Stimulated activated effector memory CD8-positive, alpha-beta T cell treated with anti-CD3 and anti-CD28 coated beads, Interleukin-12 subunit alpha, Interleukin-12 subunit beta, amount 100 ng/mL, for 72 hours (primary cell): ENCODE measurements around the gene USP6NL.

Experiments used
- ATAC-seq: fragments of 150-1000 bp; cut with Tn5 transposase; 2 replicates; pipeline ENCODE4 v1.10.0; 2021
- DNase-seq, 2 donors: peaks; one replicate each; pipeline ENCODE4 v3.0.0; 2021 to 2022; ENCODE audit warnings: low spot score in 2 of 2
- H3K27ac Mint-ChIP-seq: one replicate; pipeline ENCODE4 v1.8.0; 2022; ENCODE audit warnings: mild to moderate bottlenecking, mixed read lengths
- H3K36me3 Mint-ChIP-seq: one replicate; pipeline ENCODE4 v1.8.0; 2022; ENCODE audit warnings: mild to moderate bottlenecking, mixed read lengths
- H3K4me1 Mint-ChIP-seq: one replicate; pipeline ENCODE4 v1.8.0; 2022; ENCODE audit warnings: mixed read lengths
- H3K4me3 Mint-ChIP-seq: one replicate; pipeline ENCODE4 v1.8.0; 2022; ENCODE audit warnings: mild to moderate bottlenecking, mixed read lengths
- H3K9me3 Mint-ChIP-seq: one replicate; pipeline ENCODE4 v1.8.0; 2022; ENCODE audit warnings: mixed read lengths

Gene USP6NL

DNA sequence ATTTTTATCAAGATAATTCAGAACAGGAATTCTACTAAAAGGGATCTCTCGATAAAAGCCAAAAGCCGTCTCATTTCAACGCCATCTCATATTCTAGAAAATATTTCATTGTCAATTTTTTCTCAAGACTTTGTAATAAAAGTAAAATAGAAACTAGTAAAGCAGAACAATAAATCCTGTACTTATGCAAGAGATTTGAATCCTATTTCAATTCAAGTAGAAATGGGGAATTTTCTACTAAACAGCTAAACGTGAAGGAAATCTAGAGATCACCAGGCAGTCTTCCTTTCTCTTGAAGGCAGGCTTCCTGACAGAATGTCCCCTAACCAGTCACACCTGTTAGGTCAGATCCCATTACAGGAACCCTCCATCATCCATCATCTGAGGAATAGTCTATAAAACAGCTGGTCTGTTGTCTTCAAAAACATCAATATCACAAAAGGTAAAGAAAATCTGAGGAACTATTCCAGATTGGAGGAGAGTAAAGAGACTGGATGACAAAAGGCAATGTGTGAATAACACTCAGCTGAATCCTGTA is 23.7 kb downstream of the USP6NL start:
- H3K4me1 Mint-ChIP-seq = no peaks in the 10 kb centered on the region
- no peaks in the 10 kb centered on the region for H3K9me3 Mint-ChIP-seq
- DNase-seq = no peak
- H3K27ac Mint-ChIP-seq = no peak overlapping the region
- no peak for ATAC-seq
- H3K4me3 Mint-ChIP-seq = no peak overlapping the region
- no peaks in the 10 kb centered on the region for H3K36me3 Mint-ChIP-seq

DNA sequence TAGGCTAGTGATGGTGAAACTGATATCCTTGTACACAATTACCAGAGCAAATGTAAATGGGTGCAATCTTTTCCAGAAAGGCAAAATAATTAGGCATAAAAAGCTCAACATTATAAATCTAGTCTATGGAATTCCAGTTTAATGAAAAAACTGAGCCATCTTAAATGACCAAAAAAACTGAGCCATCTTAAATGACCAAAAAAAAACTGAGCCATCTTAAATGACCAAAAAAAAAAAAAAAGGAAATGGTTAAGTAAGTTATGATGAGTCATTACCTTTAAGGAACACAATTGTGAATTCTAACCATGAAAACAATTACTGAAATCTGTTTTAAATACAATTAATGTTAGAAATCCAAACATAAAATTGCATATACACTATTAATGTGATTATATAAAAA is 25.3 kb downstream of the USP6NL start:
- no peak for ATAC-seq
- Mint-ChIP-seq H3K27ac (no peak overlapping the region), H3K9me3 (no peaks in the 10 kb centered on the region), H3K4me3 (no peak overlapping the region), H3K4me1 (peaks cover 7% of the 10 kb centered on the region), H3K36me3 (no peaks in the 10 kb centered on the region)
- DNase-seq = no peak

- Mint-ChIP-seq H3K27ac (no peak overlapping the region), H3K4me3 (no peak overlapping the region), H3K4me1 (peaks cover 14% of the 10 kb centered on the region), H3K9me3 (no peaks in the 10 kb centered on the region), H3K36me3 (no peaks in the 10 kb centered on the region)
- DNase-seq (no peak), ATAC-seq (peak; percentile 47)
Observed at GRCh38 chr10:11581213-11581612, 30.2 kb downstream of the USP6NL start.

DNA sequence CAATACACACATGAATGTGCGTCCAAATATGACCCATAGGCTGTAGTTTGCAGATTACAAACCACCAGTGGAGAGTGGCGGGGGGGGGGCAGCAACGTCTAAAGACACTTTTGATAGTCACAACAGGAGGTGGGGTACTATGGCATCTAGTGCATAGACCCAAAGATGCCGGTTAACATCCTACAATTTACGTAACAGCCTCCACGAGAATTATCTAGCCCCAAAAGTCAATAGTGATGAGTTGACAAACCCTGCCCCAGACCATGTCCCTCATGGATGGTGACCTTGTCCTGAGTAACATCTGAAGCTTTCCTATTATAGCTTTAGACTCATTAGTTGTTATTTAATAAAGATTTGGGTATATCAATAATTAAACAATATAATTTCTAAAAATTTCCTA is 31.6 kb downstream of the USP6NL start:
- H3K4me1 Mint-ChIP-seq = peaks cover 14% of the 10 kb centered on the region
- no peak for DNase-seq
- no peaks in the 10 kb centered on the region for H3K9me3 Mint-ChIP-seq
- no peak overlapping the region for H3K4me3 Mint-ChIP-seq
- no peak overlapping the region for H3K27ac Mint-ChIP-seq
- no peak for ATAC-seq
- no peaks in the 10 kb centered on the region for H3K36me3 Mint-ChIP-seq

DNA sequence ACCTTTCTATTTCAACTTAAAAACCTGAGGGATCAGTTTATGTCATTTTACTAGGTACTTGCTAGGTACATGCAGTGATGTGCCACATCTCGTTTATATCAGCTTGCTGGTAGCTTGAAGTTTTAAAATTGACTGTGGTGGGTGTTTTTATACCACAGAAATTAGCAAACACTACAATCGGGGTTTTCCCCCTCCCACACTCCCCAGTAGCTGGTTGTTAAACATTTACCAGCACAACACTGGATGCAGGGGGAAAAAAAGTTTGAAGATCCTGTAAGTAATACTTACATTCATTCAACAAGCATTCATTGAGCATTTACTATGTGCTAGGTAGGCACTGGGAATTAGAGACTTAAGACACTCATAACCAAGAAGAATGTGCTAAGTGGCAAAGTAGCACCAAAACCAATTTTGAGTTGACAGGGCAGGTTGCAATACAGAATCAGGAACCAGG is 32.6 kb downstream of the USP6NL start:
- no peak overlapping the region for H3K27ac Mint-ChIP-seq

DNA sequence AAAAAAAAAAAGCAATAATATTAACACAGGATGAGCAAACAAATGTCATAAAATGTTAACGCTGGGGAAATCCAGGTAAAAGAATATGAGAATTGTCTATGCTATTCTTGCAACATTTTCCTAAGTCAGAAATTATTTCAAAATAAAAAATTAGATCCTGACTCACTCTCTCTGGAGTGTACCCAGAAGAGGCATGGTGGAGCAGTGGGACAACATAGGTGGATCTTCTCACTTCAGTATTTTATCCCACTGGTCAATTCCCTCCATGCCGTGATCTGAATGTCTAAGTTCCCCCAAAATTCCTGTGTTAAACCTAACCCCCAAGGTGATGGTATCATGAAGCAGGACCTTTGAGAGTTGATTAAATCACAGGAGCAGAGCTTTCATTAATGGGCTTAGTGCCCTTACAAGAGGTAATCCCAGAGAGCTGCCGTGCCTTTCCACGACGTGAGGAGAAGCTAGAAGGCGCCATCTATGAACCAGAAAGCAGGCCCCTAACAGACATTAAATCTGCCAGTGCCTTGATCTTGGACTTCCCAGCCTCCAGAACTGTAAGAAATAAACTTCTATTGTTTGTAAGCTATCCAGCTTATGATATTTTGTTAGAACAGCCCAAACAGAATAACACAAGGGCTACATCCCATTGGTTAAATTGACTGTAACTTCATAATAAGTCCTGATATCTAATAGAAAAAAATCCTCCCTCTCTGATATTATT is 35.2 kb downstream of the USP6NL start:
- Mint-ChIP-seq H3K27ac (no peak overlapping the region), H3K36me3 (no peaks in the 10 kb centered on the region), H3K9me3 (no peaks in the 10 kb centered on the region), H3K4me1 (peaks cover 8% of the 10 kb centered on the region), H3K4me3 (no peak overlapping the region)
- DNase-seq (no peak), ATAC-seq (no peak)

More for the DNA sequence above, 32.6 kb downstream of the USP6NL start:
- H3K36me3 Mint-ChIP-seq = no peaks in the 10 kb centered on the region
- ATAC-seq (peak; percentile 67), DNase-seq (no peak)
- no peak overlapping the region for H3K4me3 Mint-ChIP-seq
- H3K4me1 Mint-ChIP-seq = peaks cover 14% of the 10 kb centered on the region
- H3K9me3 Mint-ChIP-seq = no peaks in the 10 kb centered on the region

DNA sequence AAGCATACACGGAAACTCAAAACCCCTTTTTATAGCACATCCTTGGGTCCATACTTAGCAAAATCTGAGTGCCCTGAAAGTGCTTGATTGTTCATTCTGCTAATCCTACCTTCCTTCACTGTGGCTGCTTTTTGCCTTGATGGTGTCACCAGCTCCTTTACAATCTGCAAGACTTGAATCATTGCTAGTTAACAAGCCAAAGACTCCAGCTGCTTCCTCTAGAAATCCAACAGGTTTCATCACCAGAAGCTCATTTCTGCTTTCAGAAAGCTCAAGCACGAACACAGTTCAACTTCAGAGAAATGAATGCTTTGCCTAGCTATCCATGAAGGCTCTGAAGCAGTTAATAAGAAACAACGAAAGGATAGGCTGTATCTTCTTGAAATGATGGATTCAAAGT is 38.0 kb downstream of the USP6NL start:
- no peak for DNase-seq
- H3K27ac Mint-ChIP-seq = no peak overlapping the region
- H3K4me3 Mint-ChIP-seq = no peak overlapping the region
- H3K9me3 Mint-ChIP-seq = no peaks in the 10 kb centered on the region
- no peaks in the 10 kb centered on the region for H3K36me3 Mint-ChIP-seq
- no peak for ATAC-seq
- H3K4me1 Mint-ChIP-seq = no peaks in the 10 kb centered on the region

GRCh38 chr10:11570751-11571150 is 40.7 kb downstream of the USP6NL start:
- no peaks in the 10 kb centered on the region for H3K9me3 Mint-ChIP-seq
- ATAC-seq = no peak
- no peak overlapping the region for H3K27ac Mint-ChIP-seq
- H3K4me1 Mint-ChIP-seq = no peaks in the 10 kb centered on the region
- no peaks in the 10 kb centered on the region for H3K36me3 Mint-ChIP-seq
- DNase-seq = no peak
- H3K4me3 Mint-ChIP-seq = no peak overlapping the region

DNA sequence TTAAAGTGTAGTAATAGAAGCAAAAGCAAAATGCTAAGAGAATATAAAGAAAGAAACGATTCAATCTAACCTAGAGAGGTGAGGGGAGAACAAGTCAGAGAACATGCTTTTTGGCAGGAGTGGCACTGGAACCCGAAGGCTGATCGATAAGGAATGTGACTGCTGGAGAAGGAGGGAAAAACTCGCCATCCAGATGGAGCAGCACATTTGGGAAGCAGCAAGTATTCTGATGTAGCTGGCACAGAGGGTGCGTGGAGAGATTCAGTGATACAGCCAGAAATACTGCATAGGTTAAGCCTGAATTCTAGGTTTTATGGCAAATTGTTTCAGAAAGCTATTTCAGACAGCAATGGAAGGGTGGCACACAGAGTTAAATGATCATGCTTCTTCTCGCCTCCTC is 42.0 kb downstream of the USP6NL start:
- no peaks in the 10 kb centered on the region for H3K36me3 Mint-ChIP-seq
- DNase-seq (no peak), ATAC-seq (no peak)
- no peaks in the 10 kb centered on the region for H3K9me3 Mint-ChIP-seq
- no peaks in the 10 kb centered on the region for H3K4me1 Mint-ChIP-seq
- no peak overlapping the region for H3K4me3 Mint-ChIP-seq
- no peak overlapping the region for H3K27ac Mint-ChIP-seq

GRCh38 chr10:11568578-11568977 is 42.9 kb downstream of the USP6NL start:
- no peak for DNase-seq
- Mint-ChIP-seq H3K36me3 (no peaks in the 10 kb centered on the region), H3K4me1 (no peaks in the 10 kb centered on the region), H3K27ac (no peak overlapping the region), H3K4me3 (no peak overlapping the region), H3K9me3 (no peaks in the 10 kb centered on the region)
- ATAC-seq = no peak

DNA sequence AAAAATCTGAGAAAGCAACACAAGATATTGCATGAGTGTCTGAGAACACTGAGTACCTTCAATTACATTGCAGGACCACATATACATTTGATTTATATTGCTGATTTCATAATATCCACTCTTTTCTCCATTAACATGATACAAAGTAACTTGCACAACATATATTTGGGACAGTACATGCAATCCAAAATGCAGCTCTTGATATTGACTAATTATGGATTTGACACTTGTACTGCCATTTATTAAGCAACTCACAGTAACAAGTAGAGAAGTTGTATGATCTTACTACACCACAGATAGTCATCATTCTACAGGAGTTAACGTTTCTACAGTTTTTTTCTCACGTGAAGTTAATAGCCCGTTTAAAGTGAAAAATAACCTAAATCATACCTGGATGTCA is 46.7 kb downstream of the USP6NL start:
- H3K4me1 Mint-ChIP-seq = no peaks in the 10 kb centered on the region
- no peak for ATAC-seq
- no peak for DNase-seq
- no peaks in the 10 kb centered on the region for H3K9me3 Mint-ChIP-seq
- H3K27ac Mint-ChIP-seq = no peak overlapping the region
- H3K4me3 Mint-ChIP-seq = no peak overlapping the region
- H3K36me3 Mint-ChIP-seq = no peaks in the 10 kb centered on the region

GRCh38 chr10:11563936-11564335 is 47.5 kb downstream of the USP6NL start:
- no peak for ATAC-seq
- no peak for DNase-seq
- Mint-ChIP-seq H3K27ac (no peak overlapping the region), H3K9me3 (no peaks in the 10 kb centered on the region), H3K4me3 (no peak overlapping the region), H3K4me1 (no peaks in the 10 kb centered on the region), H3K36me3 (no peaks in the 10 kb centered on the region)

DNA sequence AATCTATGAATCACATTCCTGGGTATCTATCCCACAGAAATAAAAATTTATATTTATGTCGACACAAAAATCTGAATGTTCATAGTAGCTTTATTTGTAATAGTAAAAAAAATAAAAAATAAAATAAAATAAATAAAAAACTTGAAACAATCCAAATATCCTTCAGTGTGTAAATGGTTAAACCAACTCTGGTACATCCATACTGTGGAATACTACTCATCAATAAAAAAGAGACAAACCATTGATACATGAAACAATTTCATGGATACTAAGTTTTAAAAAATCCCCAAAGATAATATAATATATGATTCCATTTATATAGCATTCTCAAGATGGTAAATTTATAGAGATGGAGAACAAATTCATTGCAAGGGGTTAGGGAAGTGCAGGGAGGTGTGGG is 48.6 kb downstream of the USP6NL start:
- DNase-seq = no peak
- no peak for ATAC-seq
- Mint-ChIP-seq H3K9me3 (no peaks in the 10 kb centered on the region), H3K36me3 (no peaks in the 10 kb centered on the region), H3K27ac (no peak overlapping the region), H3K4me3 (no peak overlapping the region), H3K4me1 (no peaks in the 10 kb centered on the region)

- ATAC-seq = no peak
- DNase-seq = no peak
- H3K9me3 Mint-ChIP-seq = no peaks in the 10 kb centered on the region
- no peaks in the 10 kb centered on the region for H3K4me1 Mint-ChIP-seq
- no peak overlapping the region for H3K27ac Mint-ChIP-seq
- no peak overlapping the region for H3K4me3 Mint-ChIP-seq
- no peaks in the 10 kb centered on the region for H3K36me3 Mint-ChIP-seq
Observed at GRCh38 chr10:11560076-11560709, 51.3 kb downstream of the USP6NL start.

DNA sequence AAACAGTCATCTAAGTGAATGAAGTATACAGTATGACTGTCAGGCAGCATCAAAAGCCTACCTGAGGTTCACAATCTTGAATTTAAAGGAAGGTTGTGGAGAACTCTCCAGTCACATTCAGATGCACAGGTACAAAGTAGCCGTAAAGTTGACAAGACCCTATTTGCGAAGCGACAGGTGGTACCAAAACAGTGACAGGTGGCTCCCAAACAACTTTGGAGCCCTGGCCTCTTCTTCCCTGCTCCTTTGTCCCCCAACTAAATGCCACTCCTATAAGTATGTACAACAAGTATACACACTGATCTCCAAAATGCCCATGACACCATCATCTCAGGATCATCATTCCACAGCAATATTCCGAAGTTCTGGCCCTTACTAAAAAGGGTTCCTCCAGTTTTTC is 53.5 kb downstream of the USP6NL start:
- DNase-seq (no peak), ATAC-seq (no peak)
- Mint-ChIP-seq H3K4me1 (peaks cover 9% of the 10 kb centered on the region), H3K27ac (no peak overlapping the region), H3K4me3 (no peak overlapping the region), H3K9me3 (no peaks in the 10 kb centered on the region), H3K36me3 (no peaks in the 10 kb centered on the region)

DNA sequence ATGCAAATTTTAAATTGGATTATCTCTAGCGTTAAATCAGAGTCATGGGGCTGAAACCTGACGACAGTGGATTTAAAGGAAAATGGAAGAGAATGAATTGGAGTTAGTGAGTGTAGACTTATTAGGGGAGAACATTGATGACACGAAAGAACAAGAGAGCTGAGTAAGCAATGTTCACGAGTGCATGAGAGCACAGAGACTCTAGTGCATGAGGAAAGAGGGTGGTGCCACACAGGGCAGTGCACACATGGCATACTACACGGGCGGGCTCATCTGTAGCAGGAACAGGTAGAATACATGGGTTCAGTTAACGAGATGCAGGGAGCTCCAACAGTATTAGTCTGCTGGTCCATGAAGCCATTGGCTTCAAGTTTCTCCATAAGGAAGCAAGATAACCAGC is 53.9 kb downstream of the USP6NL start:
- ATAC-seq = peak; percentile 24
- no peak overlapping the region for H3K4me3 Mint-ChIP-seq
- H3K27ac Mint-ChIP-seq = no peak overlapping the region
- no peaks in the 10 kb centered on the region for H3K9me3 Mint-ChIP-seq
- peaks cover 9% of the 10 kb centered on the region for H3K4me1 Mint-ChIP-seq
- DNase-seq = no peak
- H3K36me3 Mint-ChIP-seq = no peaks in the 10 kb centered on the region
